ENCODE results near the gene PLIN5. TPM values are rescaled to one million over a fixed set of nuclear protein-coding genes. Genes with fewer than 3 reads are reported as not detected.

Gene PLIN5
- total and polyA plus RNA-seq, 10 of the 15 experiments (the other 5 are each of a cell fraction or from before 2014, with no cell fraction given), result 0.15 to 0.33 TPM; not detected in 8

GRCh38 chr19:4539693-4540581, 4.9 kb upstream of the PLIN5 start, which contains the start of gene LRG1:
Gene LRG1 (minus strand): TSS chr19:4540036. CDS start chr19:4540013, 23 bp downstream.
- Histone ChIP-seq H4K20me1 (ENCODE audit: control insufficient read depth, insufficient read depth) (no peaks in the 10 kb centered on the region), H3K9ac (ENCODE audit: control insufficient read depth, insufficient read depth, low read length) (no peak within 1 kb of the TSS), H3K4me2 (ENCODE audit: control insufficient read depth, insufficient read depth) (peak within 1 kb of the TSS; percentile 40), H3K9me3 (replicated peaks; ENCODE audit: control insufficient read depth, insufficient read depth, low read length) (peaks cover 2% of the 10 kb centered on the region; the same call in 2 of the 3 replicates), H3K4me3 (peak within 1 kb of the TSS; percentile 22; the same call in 1 of the 2 replicates), H2AFZ (ENCODE audit: control insufficient read depth, low read depth, low read length) (peak within 1 kb of the TSS; percentile 69), H3K27ac (ENCODE audit: control insufficient read depth, insufficient read depth) (no peak within 1 kb of the TSS), H3K36me3 (ENCODE audit: control insufficient read depth in 2 of 2, insufficient read depth in 2 of 2, low read length in 1 of 2) (no peaks in the 10 kb centered on the region), H3K79me2 (ENCODE audit: control insufficient read depth, insufficient read depth, low read length) (no peaks in the 10 kb centered on the region), H3K27me3 (replicated peaks in 1 of 2; ENCODE audit: control insufficient read depth in 2 of 2, insufficient read depth in 2 of 2, low read length in 1 of 2) (no peaks in the 10 kb centered on the region), H3K4me1 (ENCODE audit: control insufficient read depth, insufficient read depth, low read length) (peaks cover 12% of the 10 kb centered on the region)
- WGBS (ENCODE audit: insufficient coverage, insufficient replicate concordance, low lambda C conversion rate, missing lambda C conversion rate), result 40% methylated on average over 14 of the region's 14 CpGs
- CTCF ChIA-PET, result interaction anchor here (0.6 to 4.8 kb wide), 9 partner anchors 15 to 1755 kb away, joined by 3 to 44 read pairs (median 4); partner anchors contain the start of gene THOP1
- FAIRE-seq (no peak), ATAC-seq (peak; percentile 90), DNase-seq (ENCODE audit: low read depth, low spot score) (peak; percentile 30)
- intact Hi-C loops (cut with micrococcal nuclease; ENCODE audit: unreplicated experiment) (no loop called here), in situ Hi-C loops (cut with MboI) (no loop called here)
- RAD21 ChIA-PET (ENCODE audit: unreplicated experiment), result interaction anchor here (0.7 kb wide), 1 partner anchor 68 kb away, joined by 3 read pairs; no protein-coding TSS in a partner anchor
- POLR2A ChIA-PET, result interaction anchor here (0.7 kb wide), 1 partner anchor 137 kb away, joined by 3 read pairs; the partner anchor contains the start of gene CHAF1A
- SMC1A ChIA-PET (ENCODE audit: uncharacterized antibody, unreplicated experiment), result interaction anchor here (1.0 to 1.8 kb wide), 3 partner anchors 15 to 50 kb away, joined by 3 to 4 read pairs (median 3); no protein-coding TSS in a partner anchor
- BruUV-seq (replicated peaks), result no TSS peak
- TF ChIP-seq SMARCA5 (IDR thresholded peaks at IDR 0.05), result no peak
- TF ChIP-seq IKZF2 (IDR thresholded peaks at IDR 0.05), result 0 out of 4 replicates have a peak, but pooled peaks of 1 of the 2 experiments have one; percentile 22
- TF ChIP-seq RELA (IDR thresholded peaks at IDR 0.05; ENCODE audit: borderline replicate concordance, partially characterized antibody), result peak; percentile 63
- TF ChIP-seq EGR1 (IDR thresholded peaks at IDR 0.05; ENCODE audit: borderline replicate concordance in 1 of 2, low read depth in 2 of 2, low read length in 2 of 2), result peak; percentile 22 to 86
- no peak for TF ChIP-seq CEBPB (IDR thresholded peaks at IDR 0.05; ENCODE audit: borderline replicate concordance in 1 of 2, low read depth in 2 of 2, low read length in 2 of 2)
- 0 out of 2 replicates have a peak, but pooled peaks have one; percentile 25 for TF ChIP-seq NR2F1 (conservative IDR thresholded peaks at IDR 0.05)
- TF ChIP-seq POLR2A (IDR thresholded peaks at IDR 0.05; ENCODE audit: low read depth, low read length), result 0 out of 2 replicates have a peak, but pooled peaks have one; percentile 44
- no peak for TF ChIP-seq ZBTB33 (IDR thresholded peaks at IDR 0.05)
- TF ChIP-seq NR2C1 (IDR thresholded peaks at IDR 0.05), result peak; percentile 74
- TF ChIP-seq CBX5 (IDR thresholded peaks at IDR 0.05; ENCODE audit: low read depth), result no peak
- TF ChIP-seq DPF2 (IDR thresholded peaks at IDR 0.05), result 0 out of 2 replicates have a peak, but pooled peaks have one; percentile 24
